ENCODE measurements around the gene PARVG. TPM values are rescaled to one million over a fixed set of nuclear protein-coding genes. Genes with fewer than 3 reads are reported as not detected.

Gene PARVG
- total RNA-seq, 2 donors from 2014 or later, result 74.9 to 81.5 TPM

GRCh38 chr22:44144046-44144569 lies 36.6 kb upstream of the PARVG start:
- no peak for DNase-seq
- Mint-ChIP-seq H3K27ac (no peak overlapping the region), H3K36me3 (ENCODE audit: insufficient read depth in 2 of 2) (peaks cover 2 to 3% of the 10 kb centered on the region in 2 donors), H3K4me1 (ENCODE audit: low read depth) (no peaks in the 10 kb centered on the region), H3K27me3 (ENCODE audit: low read depth) (no peaks in the 10 kb centered on the region), H3K9me3 (no peaks in the 10 kb centered on the region), H3K4me3 (no peak overlapping the region)
- ATAC-seq (replicated peaks in 1 of 2), result no peak

- Mint-ChIP-seq H3K4me1 (ENCODE audit: low read depth) (no peaks in the 10 kb centered on the region), H3K36me3 (ENCODE audit: insufficient read depth in 2 of 2) (peaks cover 0 to 2% of the 10 kb centered on the region in 2 donors), H3K9me3 (no peaks in the 10 kb centered on the region), H3K27ac (no peak overlapping the region), H3K4me3 (no peak overlapping the region), H3K27me3 (ENCODE audit: low read depth) (no peaks in the 10 kb centered on the region)
- DNase-seq (no peak), ATAC-seq (replicated peaks in 1 of 2) (no peak)
These were observed 35.2 kb upstream of the PARVG start for GRCh38 chr22:44145544-44145943.

GRCh38 chr22:44146088-44146861 lies 34.5 kb upstream of the PARVG start:
- Mint-ChIP-seq H3K36me3 (ENCODE audit: insufficient read depth in 2 of 2) (peaks cover 0 to 2% of the 10 kb centered on the region in 2 donors), H3K27ac (no peak overlapping the region), H3K27me3 (ENCODE audit: low read depth) (no peaks in the 10 kb centered on the region), H3K9me3 (no peaks in the 10 kb centered on the region), H3K4me3 (no peak overlapping the region), H3K4me1 (ENCODE audit: low read depth) (no peaks in the 10 kb centered on the region)
- no peak for ATAC-seq (replicated peaks in 1 of 2)
- no peak for DNase-seq

GRCh38 chr22:44147008-44147645 lies 33.6 kb upstream of the PARVG start:
- Mint-ChIP-seq H3K9me3 (no peaks in the 10 kb centered on the region), H3K27me3 (ENCODE audit: low read depth) (peaks cover under 1% of the 10 kb centered on the region), H3K4me1 (ENCODE audit: low read depth) (no peaks in the 10 kb centered on the region), H3K27ac (no peak overlapping the region), H3K4me3 (no peak overlapping the region), H3K36me3 (ENCODE audit: insufficient read depth in 2 of 2) (peaks cover 0 to 2% of the 10 kb centered on the region in 2 donors)
- DNase-seq (no peak), ATAC-seq (replicated peaks in 1 of 2) (no peak)

GRCh38 chr22:44147821-44148574 lies 32.7 kb upstream of the PARVG start:
- no peaks in the 10 kb centered on the region for H3K4me1 Mint-ChIP-seq (ENCODE audit: low read depth)
- H3K27me3 Mint-ChIP-seq (ENCODE audit: low read depth), result peaks cover 5% of the 10 kb centered on the region
- H3K4me3 Mint-ChIP-seq, result no peak overlapping the region
- H3K36me3 Mint-ChIP-seq (ENCODE audit: insufficient read depth in 2 of 2), result peaks cover 0 to 2% of the 10 kb centered on the region in 2 donors
- no peaks in the 10 kb centered on the region for H3K9me3 Mint-ChIP-seq
- no peak for ATAC-seq (replicated peaks in 1 of 2)
- no peak for DNase-seq
- no peak overlapping the region for H3K27ac Mint-ChIP-seq

- Mint-ChIP-seq H3K36me3 (ENCODE audit: insufficient read depth in 2 of 2) (no peaks in the 10 kb centered on the region), H3K27me3 (ENCODE audit: low read depth) (peaks cover 5% of the 10 kb centered on the region), H3K4me3 (no peak overlapping the region), H3K27ac (no peak overlapping the region), H3K4me1 (ENCODE audit: low read depth) (no peaks in the 10 kb centered on the region), H3K9me3 (no peaks in the 10 kb centered on the region)
- DNase-seq, result no peak
- no peak for ATAC-seq (replicated peaks in 1 of 2)
These were observed 29.0 kb upstream of the PARVG start for GRCh38 chr22:44151676-44152075.

- Mint-ChIP-seq H3K4me3 (no peak overlapping the region), H3K4me1 (ENCODE audit: low read depth) (no peaks in the 10 kb centered on the region), H3K36me3 (ENCODE audit: insufficient read depth in 2 of 2) (no peaks in the 10 kb centered on the region), H3K9me3 (no peaks in the 10 kb centered on the region), H3K27me3 (ENCODE audit: low read depth) (peaks cover 5% of the 10 kb centered on the region), H3K27ac (no peak overlapping the region)
- DNase-seq, result no peak
- no peak for ATAC-seq (replicated peaks in 1 of 2)
These were observed 27.0 kb upstream of the PARVG start for GRCh38 chr22:44153710-44154109.

GRCh38 chr22:44154436-44154942 lies 26.2 kb upstream of the PARVG start:
- H3K36me3 Mint-ChIP-seq (ENCODE audit: insufficient read depth in 2 of 2), result peaks cover 0 to 1% of the 10 kb centered on the region in 2 donors
- H3K27ac Mint-ChIP-seq, result no peak overlapping the region
- H3K4me3 Mint-ChIP-seq, result no peak overlapping the region

GRCh38 chr22:44155115-44155514 lies 25.6 kb upstream of the PARVG start:
- H3K36me3 Mint-ChIP-seq (ENCODE audit: insufficient read depth in 2 of 2), result peaks cover 0 to 1% of the 10 kb centered on the region in 2 donors
- no peak overlapping the region for H3K4me3 Mint-ChIP-seq
- H3K4me1 Mint-ChIP-seq (ENCODE audit: low read depth), result no peaks in the 10 kb centered on the region
- peaks cover 5% of the 10 kb centered on the region for H3K27me3 Mint-ChIP-seq (ENCODE audit: low read depth)
- no peak overlapping the region for H3K27ac Mint-ChIP-seq
- DNase-seq (no peak), ATAC-seq (replicated peaks in 1 of 2) (peak in 1 of 2 donors; percentile 20)
- H3K9me3 Mint-ChIP-seq, result no peaks in the 10 kb centered on the region

More at GRCh38 chr22:44154436-44154942, 26.2 kb upstream of the PARVG start:
- no peaks in the 10 kb centered on the region for H3K9me3 Mint-ChIP-seq
- no peak for DNase-seq
- peak in 1 of 2 donors; percentile 46 for ATAC-seq (replicated peaks in 1 of 2)
- H3K27me3 Mint-ChIP-seq (ENCODE audit: low read depth), result peaks cover 5% of the 10 kb centered on the region
- H3K4me1 Mint-ChIP-seq (ENCODE audit: low read depth), result no peaks in the 10 kb centered on the region

- ATAC-seq (replicated peaks in 1 of 2), result no peak
- Mint-ChIP-seq H3K4me1 (ENCODE audit: low read depth) (no peaks in the 10 kb centered on the region), H3K36me3 (ENCODE audit: insufficient read depth in 2 of 2) (peaks cover 0 to 1% of the 10 kb centered on the region in 2 donors), H3K27ac (no peak overlapping the region), H3K27me3 (ENCODE audit: low read depth) (no peaks in the 10 kb centered on the region), H3K9me3 (no peaks in the 10 kb centered on the region), H3K4me3 (no peak overlapping the region)
- DNase-seq, result no peak
These were observed 22.7 kb upstream of the PARVG start for GRCh38 chr22:44157916-44158618.

- ATAC-seq (replicated peaks in 1 of 2) (no peak), DNase-seq (no peak)
- Mint-ChIP-seq H3K27me3 (ENCODE audit: low read depth) (no peaks in the 10 kb centered on the region), H3K4me3 (no peak overlapping the region), H3K27ac (no peak overlapping the region), H3K36me3 (ENCODE audit: insufficient read depth in 2 of 2) (peaks cover 0 to 1% of the 10 kb centered on the region in 2 donors), H3K9me3 (no peaks in the 10 kb centered on the region), H3K4me1 (ENCODE audit: low read depth) (no peaks in the 10 kb centered on the region)
These were observed 21.9 kb upstream of the PARVG start for GRCh38 chr22:44158816-44159215.

GRCh38 chr22:44159221-44159620 lies 21.5 kb upstream of the PARVG start:
- ATAC-seq (replicated peaks in 1 of 2) (no peak), DNase-seq (no peak)
- Mint-ChIP-seq H3K9me3 (no peaks in the 10 kb centered on the region), H3K36me3 (ENCODE audit: insufficient read depth in 2 of 2) (peaks cover 0 to 1% of the 10 kb centered on the region in 2 donors), H3K27ac (no peak overlapping the region), H3K4me1 (ENCODE audit: low read depth) (no peaks in the 10 kb centered on the region), H3K27me3 (ENCODE audit: low read depth) (no peaks in the 10 kb centered on the region), H3K4me3 (no peak overlapping the region)

Measured in activated T-cell treated with anti-CD3 and anti-CD28 coated beads, Interleukin-2, amount 50 U/mL, for 72 hours (primary cell).